NB4 (cell line): ENCODE measurements around the gene LHX6.

ENCODE experiments used
- POLR2A ChIP-seq: IDR thresholded peaks from 2 replicates; pipeline ENCODE4 v1.6.1; 2011; ENCODE audit warnings: mild to moderate bottlenecking; ENCODE audit not compliant: insufficient read length; ENCODE audit errors: extremely low read depth
- TF ChIP-seq, protein P1 (sequence below): IDR thresholded peaks from one replicate; pipeline ENCODE4 v1.5.1; 2012; ENCODE audit warnings: low read depth, low read length
- TF ChIP-seq, protein P2 (sequence below): IDR thresholded peaks from 2 replicates; pipeline ENCODE4 v1.6.1; 2011; ENCODE audit warnings: low read depth, low read length

DNA sequence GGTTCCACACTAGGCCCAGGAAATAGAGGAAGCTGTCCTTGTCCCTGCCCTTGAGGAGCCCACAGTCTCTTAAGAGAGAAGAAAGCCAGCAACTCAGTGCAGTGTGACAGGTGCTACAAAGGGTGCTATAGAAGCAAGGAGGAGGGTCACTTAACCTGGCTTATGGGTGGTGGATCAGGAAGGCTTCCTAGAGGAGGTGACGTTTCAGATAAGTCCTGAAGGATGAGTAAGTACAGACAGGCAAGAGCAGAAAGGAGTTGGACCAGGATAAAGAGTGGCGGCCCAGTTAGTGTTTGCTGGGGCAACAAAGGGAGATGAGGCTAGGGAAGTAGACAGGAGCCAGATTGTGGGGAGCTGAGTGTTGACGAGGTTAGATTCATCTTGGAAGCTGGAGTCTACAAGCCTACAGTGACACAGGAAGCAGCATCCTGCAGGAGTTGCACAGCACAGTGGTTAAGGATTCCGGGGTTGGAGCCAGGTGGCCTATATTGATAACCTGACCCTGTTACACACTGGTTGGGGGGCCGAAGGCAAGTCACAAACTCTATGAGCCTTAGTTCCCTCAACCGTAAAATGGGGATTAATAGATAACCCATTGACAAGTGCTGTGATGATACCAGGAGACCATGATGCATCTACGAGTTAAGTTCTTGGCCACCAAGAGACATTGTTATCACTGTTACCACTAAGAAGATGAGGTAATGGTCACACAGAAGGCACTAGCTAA is 5.4 kb upstream of the LHX6 start:
- TF ChIP-seq, protein P1, sequence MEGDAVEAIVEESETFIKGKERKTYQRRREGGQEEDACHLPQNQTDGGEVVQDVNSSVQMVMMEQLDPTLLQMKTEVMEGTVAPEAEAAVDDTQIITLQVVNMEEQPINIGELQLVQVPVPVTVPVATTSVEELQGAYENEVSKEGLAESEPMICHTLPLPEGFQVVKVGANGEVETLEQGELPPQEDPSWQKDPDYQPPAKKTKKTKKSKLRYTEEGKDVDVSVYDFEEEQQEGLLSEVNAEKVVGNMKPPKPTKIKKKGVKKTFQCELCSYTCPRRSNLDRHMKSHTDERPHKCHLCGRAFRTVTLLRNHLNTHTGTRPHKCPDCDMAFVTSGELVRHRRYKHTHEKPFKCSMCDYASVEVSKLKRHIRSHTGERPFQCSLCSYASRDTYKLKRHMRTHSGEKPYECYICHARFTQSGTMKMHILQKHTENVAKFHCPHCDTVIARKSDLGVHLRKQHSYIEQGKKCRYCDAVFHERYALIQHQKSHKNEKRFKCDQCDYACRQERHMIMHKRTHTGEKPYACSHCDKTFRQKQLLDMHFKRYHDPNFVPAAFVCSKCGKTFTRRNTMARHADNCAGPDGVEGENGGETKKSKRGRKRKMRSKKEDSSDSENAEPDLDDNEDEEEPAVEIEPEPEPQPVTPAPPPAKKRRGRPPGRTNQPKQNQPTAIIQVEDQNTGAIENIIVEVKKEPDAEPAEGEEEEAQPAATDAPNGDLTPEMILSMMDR: no peak
- TF ChIP-seq POLR2A: no peak
- TF ChIP-seq, protein P2, sequence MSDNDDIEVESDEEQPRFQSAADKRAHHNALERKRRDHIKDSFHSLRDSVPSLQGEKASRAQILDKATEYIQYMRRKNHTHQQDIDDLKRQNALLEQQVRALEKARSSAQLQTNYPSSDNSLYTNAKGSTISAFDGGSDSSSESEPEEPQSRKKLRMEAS: no peak
